GM13976 (cell line): Measurements from ENCODE around the gene SHISA9.

Experiments
- DNase-seq: peaks from one replicate; pipeline ENCODE4 v3.0.0; 2012; ENCODE audit warnings: low spot score
- CTCF ChIP-seq: IDR thresholded peaks from 2 replicates; pipeline ENCODE4 v1.5.1; 2012; ENCODE audit warnings: borderline replicate concordance, mild to moderate bottlenecking; ENCODE audit not compliant: insufficient read depth; ENCODE audit errors: extremely low read depth, missing control alignments, control extremely low read depth
- in situ Hi-C: fragments of 300-500 bp; cut with MboI; formaldehyde crosslinking; loops from one replicate; pipeline ENCODE4 v1.12.0; 2022; ENCODE audit warnings: low sequenced_read_pairs, mixed read lengths, inconsistent platforms; ENCODE audit not compliant: unreplicated experiment

The SHISA9 gene

GRCh38 chr16:12879812-12880211, 21.6 kb upstream of the SHISA9 start:
- in situ Hi-C loops: no loop called here
- no peak for DNase-seq
- TF ChIP-seq CTCF: no peak

GRCh38 chr16:12881182-12881581, 20.2 kb upstream of the SHISA9 start:
- in situ Hi-C loops: no loop called here

GRCh38 chr16:12881740-12882139, 19.7 kb upstream of the SHISA9 start:
- no peak for TF ChIP-seq CTCF
- DNase-seq: no peak
- in situ Hi-C loops: no loop called here

More at GRCh38 chr16:12881182-12881581, 20.2 kb upstream of the SHISA9 start:
- TF ChIP-seq CTCF: no peak
- no peak for DNase-seq

- DNase-seq: no peak
- in situ Hi-C loops: no loop called here
Measured at GRCh38 chr16:12885742-12886141, 15.7 kb upstream of the SHISA9 start.

DNA sequence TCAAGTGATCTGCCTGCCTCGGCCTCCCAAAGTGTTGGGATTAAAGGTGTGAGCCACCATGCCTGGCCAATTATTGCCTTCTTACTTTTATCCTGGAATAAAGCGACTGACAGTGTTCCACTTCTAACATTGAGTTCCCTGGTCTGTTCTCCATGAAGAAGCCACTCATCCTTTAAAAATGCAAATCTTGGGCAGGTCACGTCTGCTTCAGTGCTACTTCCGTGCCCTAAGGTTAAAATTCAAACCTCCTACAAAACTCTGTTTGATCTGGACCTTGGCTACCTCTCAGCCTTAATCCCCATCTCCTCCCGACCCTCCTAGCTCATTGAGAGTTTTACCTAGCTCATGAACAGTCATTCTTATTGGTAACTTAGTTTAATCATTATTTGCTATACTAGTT, 9.6 kb upstream of the SHISA9 start:
- in situ Hi-C loops: loop anchor here (10.0 kb wide), 1 partner anchor 573 kb away; no protein-coding TSS in a partner anchor
- no peak for TF ChIP-seq CTCF
- no peak for DNase-seq

More at GRCh38 chr16:12885742-12886141, 15.7 kb upstream of the SHISA9 start:
- no peak for TF ChIP-seq CTCF

GRCh38 chr16:12893050-12893750, 8.2 kb upstream of the SHISA9 start:
- in situ Hi-C loops: loop anchor here (10.0 kb wide), 1 partner anchor 572 kb away; no protein-coding TSS in a partner anchor
- no peak for DNase-seq
- TF ChIP-seq CTCF: no peak
